Stimulated activated naive B cell treated with anti-CD40 and anti-IgM and Interleukin-4, amounts not matched to agents 10 μg/mL and 1 μg/mL and 100 μg/mL, for 72 hours (primary cell): ENCODE measurements around the gene CCR9.
"Not testable (repeated sequence)": the region's sequence is repeated elsewhere in the genome, so short reads cannot be mapped to it uniquely, and the experiment has no call there.

Source experiments
- ATAC-seq, 2 donors: fragments of 150-1000 bp; cut with Tn5 transposase; replicated peaks; 2 replicates each; pipeline ENCODE4 v1.10.0; 2021; ENCODE audit warnings: moderate library complexity in 1 of 2
- DNase-seq: peaks from one replicate; pipeline ENCODE4 v3.0.0; 2021
- H3K27ac Mint-ChIP-seq: one replicate; pipeline ENCODE4 v1.8.0; 2022; ENCODE audit warnings: mild to moderate bottlenecking, mixed read lengths
- H3K27me3 Mint-ChIP-seq, 2 donors: one replicate each; pipeline ENCODE4 v1.8.0; 2022; ENCODE audit warnings: mixed read lengths in 2 of 2
- H3K36me3 Mint-ChIP-seq, 2 donors: one replicate each; pipeline ENCODE4 v1.8.0; 2022; ENCODE audit warnings: mixed read lengths in 2 of 2, mild to moderate bottlenecking in 1 of 2
- H3K4me1 Mint-ChIP-seq, 2 donors: one replicate each; pipeline ENCODE4 v1.8.0; 2022; ENCODE audit warnings: mixed read lengths in 2 of 2, mild to moderate bottlenecking in 1 of 2
- H3K4me3 Mint-ChIP-seq, 2 donors: one replicate each; pipeline ENCODE4 v1.8.0; 2022; ENCODE audit warnings: mild to moderate bottlenecking in 2 of 2, mixed read lengths in 2 of 2, moderate library complexity in 1 of 2
- H3K9me3 Mint-ChIP-seq, 2 donors: one replicate each; pipeline ENCODE4 v1.8.0; 2022; ENCODE audit warnings: mixed read lengths in 2 of 2, mild to moderate bottlenecking in 1 of 2

Gene CCR9, protein sequence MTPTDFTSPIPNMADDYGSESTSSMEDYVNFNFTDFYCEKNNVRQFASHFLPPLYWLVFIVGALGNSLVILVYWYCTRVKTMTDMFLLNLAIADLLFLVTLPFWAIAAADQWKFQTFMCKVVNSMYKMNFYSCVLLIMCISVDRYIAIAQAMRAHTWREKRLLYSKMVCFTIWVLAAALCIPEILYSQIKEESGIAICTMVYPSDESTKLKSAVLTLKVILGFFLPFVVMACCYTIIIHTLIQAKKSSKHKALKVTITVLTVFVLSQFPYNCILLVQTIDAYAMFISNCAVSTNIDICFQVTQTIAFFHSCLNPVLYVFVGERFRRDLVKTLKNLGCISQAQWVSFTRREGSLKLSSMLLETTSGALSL

GRCh38 chr3:45885979-45886705 is at the start of gene CCR9:
Gene CCR9 (plus strand): TSS chr3:45886543. CDS start chr3:45894934, 8,391 bp downstream.
- ATAC-seq = no peak
- H3K4me1 Mint-ChIP-seq = peaks cover 28 to 57% of the 10 kb centered on the region in 2 donors
- no peak within 1 kb of the TSS for H3K4me3 Mint-ChIP-seq
- peaks cover 4 to 6% of the 10 kb centered on the region in 2 donors for H3K27me3 Mint-ChIP-seq
- no peaks in the 10 kb centered on the region for H3K36me3 Mint-ChIP-seq
- H3K27ac Mint-ChIP-seq = no peak within 1 kb of the TSS
- no peaks in the 10 kb centered on the region for H3K9me3 Mint-ChIP-seq
- no peak for DNase-seq

GRCh38 chr3:45838466-45838865 is 47.9 kb upstream of the CCR9 start:
- no peak for DNase-seq
- Mint-ChIP-seq H3K9me3 (no peaks in the 10 kb centered on the region), H3K27me3 (no peaks in the 10 kb centered on the region), H3K4me1 (peaks cover 0 to 5% of the 10 kb centered on the region in 2 donors), H3K4me3 (no peak overlapping the region), H3K27ac (no peak overlapping the region), H3K36me3 (peaks cover 4 to 14% of the 10 kb centered on the region in 2 donors)
- no peak for ATAC-seq

DNA sequence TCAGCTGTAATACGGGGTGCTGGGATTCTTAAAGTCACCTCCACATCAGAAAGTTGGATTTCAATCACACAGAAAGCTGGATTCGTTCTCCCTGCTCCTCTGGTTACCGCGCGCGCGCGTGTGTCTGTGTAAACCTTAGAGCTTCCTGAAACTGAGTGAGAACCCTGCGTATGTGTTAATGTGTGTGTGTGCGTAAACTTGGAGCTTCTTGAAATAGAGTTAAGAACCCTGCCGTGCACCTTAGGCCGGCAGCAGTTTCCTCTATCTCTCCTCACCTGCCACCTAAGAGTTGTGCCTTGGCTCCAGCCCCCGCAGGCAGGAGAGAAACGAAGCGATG is 45.0 kb upstream of the CCR9 start:
- Mint-ChIP-seq H3K4me1 (peaks cover 5 to 10% of the 10 kb centered on the region in 2 donors), H3K9me3 (no peaks in the 10 kb centered on the region), H3K27ac (peak overlapping the region; percentile 98), H3K27me3 (no peaks in the 10 kb centered on the region), H3K4me3 (peak overlapping the region; percentile 98 to 99), H3K36me3 (peaks cover 4 to 11% of the 10 kb centered on the region in 2 donors)
- DNase-seq = peak; percentile 2
- peak; percentile 39 to 41 for ATAC-seq

DNA sequence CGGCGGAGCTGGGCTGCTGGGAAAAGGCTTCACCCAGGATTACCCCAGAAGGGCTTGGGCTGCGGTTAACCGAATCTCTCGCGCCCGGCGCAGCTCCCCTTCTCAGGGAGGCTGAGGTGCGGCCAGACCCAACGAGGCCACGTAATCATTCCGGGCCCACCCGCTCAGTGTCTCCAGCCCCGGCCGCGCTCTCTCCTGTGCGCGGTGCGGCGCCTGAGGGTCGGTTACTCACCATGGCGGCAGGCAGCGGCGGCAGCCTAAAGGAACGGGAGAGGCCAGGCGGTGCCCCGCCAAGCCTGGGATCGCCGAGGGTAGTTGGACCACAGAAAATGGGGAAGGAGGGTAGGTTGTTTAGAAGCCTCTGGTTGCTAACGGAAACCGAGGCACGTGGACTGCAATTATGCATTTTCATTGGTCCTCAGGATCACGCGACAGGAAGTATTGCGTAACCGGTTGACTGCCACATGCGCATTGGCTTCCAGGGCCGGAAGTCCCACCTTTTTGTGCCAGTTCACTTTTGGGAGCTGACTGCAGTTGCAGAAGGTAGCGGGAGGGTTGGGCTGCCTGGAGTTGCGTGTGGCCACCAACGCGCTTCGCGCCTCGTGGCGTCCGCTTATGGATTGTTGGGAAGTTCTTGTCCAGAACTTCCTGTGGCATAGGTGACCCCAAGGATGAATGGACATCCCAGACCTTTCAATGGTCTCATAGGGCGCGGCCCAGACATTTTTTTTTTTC is 44.4 kb upstream of the CCR9 start, which contains the start of gene LZTFL1:
Gene LZTFL1 (minus strand): TSS at position 363 of the 735 bp plus-strand sequence. CDS start 128 bp downstream, at position 235.
- peak; percentile 96 to 98 for ATAC-seq
- H3K36me3 Mint-ChIP-seq = peaks cover 4 to 5% of the 10 kb centered on the region in 2 donors

GRCh38 chr3:45842851-45843625 is 43.3 kb upstream of the CCR9 start:
- Mint-ChIP-seq H3K4me3 (peak overlapping the region; percentile 98 to 99), H3K4me1 (peaks cover 5 to 10% of the 10 kb centered on the region in 2 donors), H3K27me3 (no peaks in the 10 kb centered on the region), H3K36me3 (no peaks in the 10 kb centered on the region), H3K9me3 (no peaks in the 10 kb centered on the region), H3K27ac (no peak overlapping the region)
- DNase-seq (no peak), ATAC-seq (no peak)

More for the DNA sequence above, 44.4 kb upstream of the CCR9 start, which contains the start of gene LZTFL1:
- Mint-ChIP-seq H3K4me1 (peaks cover 5 to 10% of the 10 kb centered on the region in 2 donors), H3K9me3 (no peaks in the 10 kb centered on the region), H3K4me3 (peak within 1 kb of the TSS; percentile 98 to 99), H3K27me3 (no peaks in the 10 kb centered on the region), H3K27ac (peak within 1 kb of the TSS; percentile 98)
- DNase-seq = peak; percentile 91

GRCh38 chr3:45844616-45845015 is 41.7 kb upstream of the CCR9 start:
- Mint-ChIP-seq H3K27me3 (no peaks in the 10 kb centered on the region), H3K9me3 (no peaks in the 10 kb centered on the region), H3K27ac (no peak overlapping the region), H3K4me3 (no peak overlapping the region), H3K4me1 (peaks cover 5 to 10% of the 10 kb centered on the region in 2 donors), H3K36me3 (no peaks in the 10 kb centered on the region)
- no peak for ATAC-seq
- no peak for DNase-seq

- Mint-ChIP-seq H3K9me3 (no peaks in the 10 kb centered on the region), H3K4me1 (peaks cover 3 to 35% of the 10 kb centered on the region in 2 donors), H3K27ac (no peak overlapping the region), H3K4me3 (no peak overlapping the region), H3K36me3 (no peaks in the 10 kb centered on the region), H3K27me3 (peaks cover 0 to 12% of the 10 kb centered on the region in 2 donors)
- DNase-seq (no peak), ATAC-seq (no peak)
Observed at GRCh38 chr3:45848392-45848791, 38.0 kb upstream of the CCR9 start.

DNA sequence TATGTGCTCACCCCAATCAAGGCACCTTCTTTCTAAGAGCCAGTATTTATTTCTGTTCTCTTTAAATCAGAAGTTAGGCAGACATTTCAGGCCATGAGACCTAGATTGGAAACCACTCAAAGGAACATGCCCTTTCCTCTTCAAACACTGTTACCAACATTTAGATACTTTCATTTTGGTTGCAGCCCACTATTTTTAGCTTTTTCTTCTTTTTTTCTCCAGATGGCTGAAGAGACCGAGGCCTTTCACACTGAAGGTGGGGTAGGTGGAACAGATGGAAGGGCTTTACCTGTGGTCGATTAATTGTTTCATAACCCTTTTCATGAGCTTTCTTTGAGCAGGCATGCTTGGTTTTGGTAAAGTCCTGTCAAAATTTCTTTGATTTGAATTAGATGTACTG is 33.5 kb upstream of the CCR9 start:
- Mint-ChIP-seq H3K36me3 (peaks cover 3 to 10% of the 10 kb centered on the region in 2 donors), H3K4me3 (peak overlapping the region; percentile 39 to 62), H3K9me3 (peaks cover 0 to 12% of the 10 kb centered on the region in 2 donors), H3K4me1 (peaks cover 8 to 38% of the 10 kb centered on the region in 2 donors), H3K27ac (no peak overlapping the region), H3K27me3 (peaks cover 0 to 12% of the 10 kb centered on the region in 2 donors)
- ATAC-seq (peak; percentile 55 to 81), DNase-seq (no peak)

GRCh38 chr3:45856323-45856722 is 30.0 kb upstream of the CCR9 start:
- not testable (repeated sequence) for H3K27me3 Mint-ChIP-seq, H3K4me3 Mint-ChIP-seq

GRCh38 chr3:45857024-45857423 is 29.3 kb upstream of the CCR9 start:
- H3K4me3 Mint-ChIP-seq, DNase-seq, H3K27me3 Mint-ChIP-seq, H3K27ac Mint-ChIP-seq, ATAC-seq, H3K36me3 Mint-ChIP-seq: not testable (repeated sequence)
- Mint-ChIP-seq H3K4me1 (peaks cover 14 to 49% of the 10 kb centered on the region in 2 donors), H3K9me3 (peaks cover 0 to 12% of the 10 kb centered on the region in 2 donors)

More at GRCh38 chr3:45856323-45856722, 30.0 kb upstream of the CCR9 start:
- H3K36me3 Mint-ChIP-seq, H3K27ac Mint-ChIP-seq, DNase-seq, ATAC-seq: not testable (repeated sequence)
- Mint-ChIP-seq H3K4me1 (peaks cover 14 to 51% of the 10 kb centered on the region in 2 donors), H3K9me3 (peaks cover 0 to 12% of the 10 kb centered on the region in 2 donors)

DNA sequence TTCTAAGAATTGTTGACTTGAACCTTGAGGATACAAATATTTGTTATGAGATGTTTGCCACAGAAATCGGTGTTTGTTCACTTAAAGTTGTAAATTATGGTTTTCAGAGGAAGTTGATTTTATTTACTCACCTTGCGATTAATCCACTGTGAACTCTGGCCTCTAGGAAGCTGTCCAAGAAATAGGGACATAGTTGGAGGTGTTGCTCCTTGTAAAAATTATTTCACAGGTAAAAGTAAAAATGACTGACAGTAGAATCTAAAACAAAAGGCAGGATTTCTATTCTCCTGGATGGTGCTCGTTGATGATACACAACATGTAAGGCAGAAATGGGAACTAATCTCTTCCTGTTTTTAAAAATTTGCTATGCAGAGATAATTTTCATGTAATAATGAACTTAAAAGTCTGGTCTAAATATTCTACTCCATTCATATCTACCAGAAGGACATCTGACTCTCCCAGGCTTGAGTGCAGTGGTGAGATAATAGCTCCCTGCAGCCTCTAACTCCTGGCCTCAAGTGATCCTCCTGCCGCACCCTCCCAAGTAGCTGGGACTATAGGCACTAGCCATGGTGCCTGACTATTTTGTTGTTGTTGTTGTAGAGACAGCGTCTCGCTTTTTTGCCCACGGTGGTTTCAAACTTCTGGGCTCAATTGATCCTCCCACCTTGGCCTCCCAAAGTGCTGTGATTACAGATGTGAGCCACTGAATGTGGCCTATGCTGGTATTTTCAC is 27.4 kb upstream of the CCR9 start:
- ATAC-seq = no peak
- Mint-ChIP-seq H3K4me1 (peaks cover 10 to 36% of the 10 kb centered on the region in 2 donors), H3K27ac (no peak overlapping the region), H3K4me3 (peak overlapping the region in 1 of 2 donors; percentile 30), H3K27me3 (peaks cover 0 to 5% of the 10 kb centered on the region in 2 donors), H3K9me3 (peaks cover 5 to 15% of the 10 kb centered on the region in 2 donors), H3K36me3 (peaks cover 3 to 14% of the 10 kb centered on the region in 2 donors)
- no peak for DNase-seq

DNA sequence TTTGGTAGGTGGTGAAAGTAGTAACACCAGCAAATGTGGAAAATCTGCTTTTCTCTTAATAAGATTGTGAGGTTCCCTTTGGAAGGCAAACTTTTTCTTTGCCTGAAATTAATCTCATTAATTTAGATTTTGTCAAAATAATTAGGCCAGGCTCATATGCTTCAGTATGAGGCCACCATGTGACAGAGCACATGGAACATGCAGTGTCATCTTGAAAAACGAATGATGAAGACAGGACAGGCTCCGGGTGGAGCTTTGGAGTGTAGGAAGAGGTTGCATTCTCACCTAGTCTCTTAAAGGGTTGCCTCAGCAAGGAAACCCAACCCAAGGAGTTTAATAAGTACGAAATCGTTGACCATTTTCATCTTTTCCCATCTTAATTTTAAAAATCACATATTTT is 25.9 kb upstream of the CCR9 start:
- peaks cover 16 to 38% of the 10 kb centered on the region in 2 donors for H3K4me1 Mint-ChIP-seq
- DNase-seq (no peak), ATAC-seq (no peak)
- H3K36me3 Mint-ChIP-seq = peaks cover 0 to 11% of the 10 kb centered on the region in 2 donors
- H3K27ac Mint-ChIP-seq = no peak overlapping the region
- no peak overlapping the region for H3K4me3 Mint-ChIP-seq
- H3K27me3 Mint-ChIP-seq = peaks cover 0 to 5% of the 10 kb centered on the region in 2 donors
- peaks cover 5 to 15% of the 10 kb centered on the region in 2 donors for H3K9me3 Mint-ChIP-seq
